IPS-NIHi7 (cell line): ENCODE measurements around the gene FH.
A peak's percentile ranks its signal among the peaks of the same experiment; 100 is the strongest.

Experiments used
- DNase-seq: peaks from one replicate; pipeline ENCODE4 v3.0.0; 2012; ENCODE audit warnings: mixed read lengths; ENCODE audit errors: extremely low spot score

FH gene

DNA sequence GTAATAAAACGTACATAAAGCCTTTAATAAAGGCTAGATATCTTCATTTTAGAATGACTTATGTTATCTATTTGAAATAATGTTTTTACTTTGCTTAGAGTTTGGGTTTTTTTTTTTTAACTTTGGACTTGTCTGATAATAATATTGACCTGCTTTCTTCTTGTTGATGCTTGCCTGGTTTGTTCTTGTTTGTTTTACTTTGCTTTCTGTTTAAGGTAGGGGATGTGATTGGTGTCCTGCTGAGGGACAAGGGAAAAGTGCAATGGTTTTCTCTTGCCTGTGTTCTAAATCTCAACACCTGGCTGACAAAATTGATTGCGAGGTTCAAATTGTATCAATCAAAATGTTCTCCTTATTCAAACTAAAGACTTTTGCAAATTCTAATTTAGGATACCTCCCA, 2.2 kb upstream of the FH start:
- no peak for DNase-seq

- no peak for DNase-seq
Observed at GRCh38 chr1:241520080-241520465, 518 bp upstream of the FH start.

GRCh38 chr1:241518476-241519307, 863 bp downstream of the FH start:
- peak; percentile 34 for DNase-seq

DNA sequence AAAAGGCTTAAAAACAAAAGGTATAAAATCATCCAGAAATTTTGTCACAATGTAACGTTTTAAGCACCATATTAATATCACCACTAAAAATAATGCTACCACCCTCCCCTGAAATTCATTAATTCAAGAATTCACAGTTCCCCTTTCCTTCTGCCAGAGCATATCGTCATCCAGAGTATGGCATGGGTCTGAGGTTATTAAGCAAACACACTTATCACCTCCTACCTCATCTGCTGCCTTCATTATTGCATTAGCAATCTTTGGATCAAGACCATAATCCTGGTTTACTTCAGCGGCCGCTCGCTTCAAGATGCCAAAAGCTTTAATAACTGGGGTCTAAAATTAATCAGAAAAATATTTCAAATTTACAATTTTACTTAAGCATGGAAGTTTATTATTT, 6.2 kb downstream of the FH start:
- DNase-seq: no peak

- no peak for DNase-seq
Observed at GRCh38 chr1:241507189-241507863, 12.2 kb downstream of the FH start.

- DNase-seq: no peak
Observed at GRCh38 chr1:241503444-241503843, 16.1 kb downstream of the FH start.

DNA sequence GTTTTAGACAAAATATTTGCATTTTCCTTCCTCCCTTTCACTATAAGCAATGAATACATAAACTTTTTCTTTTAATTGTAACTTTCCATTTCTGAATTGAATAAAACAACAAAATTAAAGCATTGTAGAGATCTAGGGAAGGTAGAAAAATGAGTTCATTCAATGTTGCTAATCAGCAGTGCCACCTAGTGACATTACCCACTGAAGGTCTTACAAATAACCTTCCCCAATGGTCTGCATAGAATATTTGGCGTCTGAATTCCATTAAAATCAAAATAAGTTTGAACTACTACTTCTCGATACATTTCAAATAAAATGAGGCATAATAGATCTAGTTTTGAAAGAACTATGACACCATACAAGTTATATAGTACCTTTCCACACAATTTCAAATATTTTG, 19.6 kb downstream of the FH start:
- DNase-seq: peak; percentile 18

DNA sequence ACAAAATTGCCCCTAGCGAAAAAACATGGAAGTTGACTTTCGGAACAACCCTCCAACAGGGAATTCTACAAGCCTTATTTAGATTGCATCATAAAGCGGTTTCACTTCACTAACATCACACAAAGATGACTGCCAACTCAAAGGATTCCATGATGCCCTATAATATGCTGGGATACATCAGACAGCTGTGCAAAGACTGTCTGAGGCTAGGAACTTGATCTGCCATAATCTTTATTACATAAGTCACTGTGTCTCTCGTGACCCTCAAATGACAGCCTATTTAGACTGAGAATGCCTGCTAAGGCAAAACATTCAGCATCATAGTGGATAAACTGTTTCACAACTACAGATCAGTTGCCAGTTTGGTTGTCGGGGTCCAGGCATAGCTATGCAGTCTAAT, 23.8 kb downstream of the FH start:
- no peak for DNase-seq

GRCh38 chr1:241488739-241489138, 30.8 kb downstream of the FH start:
- no peak for DNase-seq

GRCh38 chr1:241485554-241485992, 34.0 kb downstream of the FH start:
- peak; percentile 41 for DNase-seq

GRCh38 chr1:241485145-241485544, 34.4 kb downstream of the FH start:
- no peak for DNase-seq

- no peak for DNase-seq
Observed at GRCh38 chr1:241482761-241483250, 36.7 kb downstream of the FH start.

GRCh38 chr1:241479294-241479693, 40.3 kb downstream of the FH start:
- DNase-seq: no peak

GRCh38 chr1:241475671-241476070, 43.9 kb downstream of the FH start:
- DNase-seq: no peak

GRCh38 chr1:241473026-241473425, 46.5 kb downstream of the FH start:
- DNase-seq: no peak

GRCh38 chr1:241470908-241471590, 48.5 kb downstream of the FH start:
- DNase-seq: no peak

DNA sequence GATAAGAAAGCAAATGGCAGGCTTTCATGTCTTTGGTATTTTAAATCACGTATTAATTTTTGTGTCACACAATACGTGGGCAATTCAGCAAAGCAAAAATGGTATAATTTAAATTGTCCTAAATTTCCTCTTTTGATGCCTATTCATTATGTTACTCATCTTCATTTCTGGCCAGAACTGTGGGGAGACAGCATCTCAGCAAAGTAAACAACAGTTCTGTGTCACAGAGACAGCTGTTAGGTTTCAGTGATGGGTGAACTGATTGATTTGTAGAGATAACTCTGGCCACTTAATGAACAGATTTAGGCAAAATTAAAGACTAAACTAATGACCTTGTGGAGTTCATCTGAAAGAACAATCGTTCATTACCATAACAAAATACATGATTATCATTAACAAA, 49.2 kb downstream of the FH start:
- DNase-seq: no peak

DNA sequence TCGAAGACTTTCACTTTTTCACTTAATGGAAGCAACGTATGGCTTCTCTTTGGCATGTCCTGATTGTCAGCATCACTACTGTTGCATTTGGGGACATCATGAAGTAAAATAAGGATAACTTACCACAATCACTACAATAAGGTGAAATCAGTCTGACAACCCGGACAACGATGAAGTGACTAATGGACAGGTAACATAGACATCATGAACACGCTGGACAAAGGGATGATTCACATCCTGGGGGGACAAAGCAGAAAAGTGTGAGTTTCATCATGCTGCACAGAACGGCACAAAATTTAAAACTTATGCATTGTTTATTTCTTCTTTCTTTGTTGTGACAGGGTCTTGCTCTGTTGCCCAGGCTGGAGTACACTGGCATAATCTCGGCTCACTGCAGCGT, 53.9 kb downstream of the FH start:
- no peak for DNase-seq

DNA sequence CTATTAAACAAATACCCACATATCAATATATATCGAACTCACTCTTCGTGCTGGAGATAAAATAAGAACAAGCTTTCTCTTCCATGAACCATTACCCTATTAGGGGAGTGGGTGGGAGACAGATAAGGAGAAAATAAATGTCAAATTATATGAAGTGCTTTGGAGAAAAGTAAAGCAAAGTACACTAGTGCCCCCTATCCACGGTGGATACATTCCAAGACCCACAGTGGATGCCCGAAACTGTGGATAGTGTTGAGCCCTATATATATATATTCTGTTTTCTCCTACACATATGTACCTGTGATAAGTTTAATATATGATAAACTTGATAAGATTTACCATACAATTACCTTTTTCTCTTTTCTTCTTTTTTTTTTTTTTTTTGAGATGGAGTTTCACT, 54.6 kb downstream of the FH start:
- no peak for DNase-seq

DNA sequence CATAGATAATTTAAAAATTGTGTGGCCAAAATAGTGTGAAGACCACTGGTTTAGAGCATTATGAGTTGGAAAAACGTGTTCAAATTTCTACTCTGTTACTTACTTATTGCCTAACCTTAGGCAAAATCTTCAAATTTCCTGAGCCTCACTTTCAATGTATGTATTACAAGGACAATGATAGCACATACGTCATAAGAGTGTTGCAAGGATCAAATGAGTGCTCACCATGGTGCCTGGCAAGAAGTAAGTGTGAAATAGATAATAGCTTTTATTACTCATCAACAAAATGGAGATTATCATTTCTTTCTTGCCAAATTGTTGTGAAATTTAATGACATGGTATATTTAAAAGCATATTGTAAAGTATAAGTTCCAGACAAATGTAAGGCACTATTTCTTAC, 57.2 kb downstream of the FH start:
- DNase-seq: no peak

- no peak for DNase-seq
Observed at GRCh38 chr1:241460098-241460873, 59.3 kb downstream of the FH start.
